NCI-H526 (cell line): ENCODE measurements around the gene RSPRY1.

Experiments
- DNase-seq, 2 experiments: peaks; one replicate each; lab custom pipeline; 2025; lab: John Stamatoyannopoulos, UW

Gene RSPRY1

DNA sequence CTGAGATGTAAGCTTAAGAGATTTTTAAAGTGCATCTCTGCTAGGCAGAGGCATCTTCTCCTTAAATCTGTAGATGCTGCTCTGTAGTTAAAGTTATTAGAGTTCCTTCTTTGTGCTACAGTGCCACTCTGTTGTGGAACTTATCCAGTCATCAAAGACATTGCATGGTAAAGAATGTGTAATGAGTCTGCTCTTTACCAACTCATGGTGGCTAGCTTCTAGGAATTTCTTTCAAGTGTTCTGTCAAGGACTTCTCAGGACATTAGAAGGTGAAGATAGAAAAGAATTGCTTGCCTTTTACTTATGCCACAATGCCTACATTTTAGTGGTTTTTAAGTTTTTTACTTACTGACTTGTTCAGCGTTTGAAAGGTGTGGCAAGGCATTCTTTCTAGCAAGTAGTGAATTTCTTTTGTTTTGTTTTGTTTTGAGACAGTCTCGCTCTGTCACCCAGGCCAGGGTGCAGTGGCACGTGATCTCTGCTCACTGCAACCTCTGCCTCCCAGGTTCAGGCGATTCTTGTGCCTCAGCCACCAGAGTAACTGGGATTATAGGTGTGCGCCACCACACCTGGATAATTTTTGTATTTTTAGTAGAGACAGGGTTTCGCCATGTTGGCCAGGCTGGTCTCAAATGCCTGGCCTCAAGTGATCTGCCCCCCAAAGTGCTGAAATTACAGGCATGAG, 38.7 kb downstream of the RSPRY1 start:
- DNase-seq: no peak

DNA sequence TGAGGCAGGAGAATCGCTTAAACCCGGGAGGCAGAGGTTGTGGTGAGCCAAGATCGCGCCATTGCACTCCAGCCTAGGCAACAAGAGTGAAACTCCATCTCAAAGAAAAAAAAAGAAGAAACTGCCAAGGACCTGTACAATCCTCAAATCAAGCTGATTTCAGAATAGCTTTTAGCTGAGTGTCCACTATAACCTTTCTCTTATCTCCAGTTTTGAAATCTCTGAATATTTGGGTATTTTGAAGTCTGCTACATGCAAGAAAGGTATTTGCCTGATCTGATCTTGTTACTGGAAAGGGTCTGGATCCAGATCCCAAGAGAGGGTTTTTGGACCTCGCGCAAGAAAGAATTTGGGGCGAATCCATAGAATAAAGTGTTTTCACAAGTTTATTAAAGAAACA, 39.8 kb downstream of the RSPRY1 start:
- no peak for DNase-seq

DNA sequence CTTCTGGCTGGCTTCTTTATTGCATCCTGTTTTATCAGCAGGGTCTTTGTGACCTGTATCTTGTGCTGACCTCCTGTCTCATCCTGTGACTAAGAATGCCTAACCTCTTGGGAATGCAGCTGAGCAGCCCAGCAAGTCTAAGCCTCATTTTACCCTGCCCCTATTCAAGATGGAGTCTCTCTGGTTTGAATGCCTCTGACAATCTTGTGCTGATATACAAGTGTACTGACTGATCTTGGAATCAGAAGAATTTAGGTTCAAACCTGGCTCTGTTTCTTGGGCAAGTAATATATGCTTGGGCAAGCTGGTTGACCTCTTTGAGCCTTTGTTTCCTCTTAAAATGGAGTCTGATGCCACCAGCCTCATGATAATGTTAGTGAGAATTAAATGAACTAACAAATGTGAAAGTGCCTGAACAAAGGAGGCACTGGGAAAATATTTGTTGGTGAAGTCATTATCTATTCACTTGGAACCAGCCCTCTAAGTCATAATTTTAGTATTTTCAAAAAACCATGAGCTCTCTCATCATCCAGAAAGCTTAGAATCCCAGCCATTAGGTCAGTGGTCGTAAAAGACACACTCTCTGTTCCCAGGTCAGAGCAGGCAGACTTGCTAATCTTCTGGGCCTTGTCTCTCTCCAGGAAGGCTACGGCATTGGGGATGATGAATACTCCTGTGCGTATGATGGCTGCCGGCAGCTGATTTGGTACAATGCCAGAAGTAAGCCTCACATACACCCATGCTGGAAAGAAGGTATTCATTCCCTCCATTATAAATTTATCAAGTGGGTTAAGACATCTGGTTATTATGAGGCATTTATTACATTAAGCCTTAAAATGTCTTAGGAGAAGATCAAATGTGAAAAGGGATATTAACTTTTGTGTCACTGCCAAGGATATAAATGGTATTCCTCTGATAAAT, 40.8 kb downstream of the RSPRY1 start:
- DNase-seq: no peak

DNA sequence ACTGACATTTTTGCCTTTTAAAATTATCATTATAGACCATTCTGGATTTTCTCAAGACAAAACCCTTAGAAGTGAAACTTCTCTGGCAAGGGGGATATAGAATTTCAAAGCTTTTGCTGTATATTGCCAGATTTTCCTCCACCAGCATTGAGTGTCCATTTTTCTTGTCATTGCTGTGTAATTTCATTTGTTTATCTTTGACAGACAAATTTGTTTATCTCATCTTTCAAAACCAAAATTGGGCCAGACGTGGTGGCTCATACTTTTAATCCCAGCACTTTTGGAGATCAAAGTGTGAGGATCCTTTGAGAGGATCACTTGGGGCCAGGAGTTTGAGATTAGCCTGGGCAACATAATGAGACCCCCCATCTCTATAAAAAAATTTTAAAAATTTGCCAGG, 43.0 kb downstream of the RSPRY1 start:
- DNase-seq: no peak

DNA sequence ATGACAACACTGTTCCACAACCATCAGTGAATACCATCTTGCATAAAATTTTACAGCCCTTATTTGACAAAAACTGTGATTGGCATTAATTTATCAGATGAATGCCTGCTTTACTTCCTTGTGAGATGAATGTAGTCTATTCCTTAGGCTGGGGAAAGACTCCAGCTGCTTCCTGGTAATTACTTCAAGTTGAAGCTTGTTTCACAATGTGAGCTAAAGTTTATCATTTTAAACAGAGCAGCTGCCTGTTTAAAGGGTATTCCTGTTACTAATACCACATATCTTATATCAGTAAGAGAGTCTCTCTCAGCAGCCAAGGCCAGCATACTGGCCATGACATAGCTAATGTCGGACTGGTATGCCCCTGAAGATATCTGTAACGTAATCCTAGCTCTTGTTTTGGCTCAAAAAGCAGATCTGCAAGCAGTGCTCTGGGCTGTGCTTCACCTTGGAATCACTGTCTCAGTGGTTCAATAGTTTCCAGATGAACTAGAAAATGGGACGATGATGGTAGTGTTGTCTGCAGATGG, 45.8 kb downstream of the RSPRY1 start:
- no peak for DNase-seq

DNA sequence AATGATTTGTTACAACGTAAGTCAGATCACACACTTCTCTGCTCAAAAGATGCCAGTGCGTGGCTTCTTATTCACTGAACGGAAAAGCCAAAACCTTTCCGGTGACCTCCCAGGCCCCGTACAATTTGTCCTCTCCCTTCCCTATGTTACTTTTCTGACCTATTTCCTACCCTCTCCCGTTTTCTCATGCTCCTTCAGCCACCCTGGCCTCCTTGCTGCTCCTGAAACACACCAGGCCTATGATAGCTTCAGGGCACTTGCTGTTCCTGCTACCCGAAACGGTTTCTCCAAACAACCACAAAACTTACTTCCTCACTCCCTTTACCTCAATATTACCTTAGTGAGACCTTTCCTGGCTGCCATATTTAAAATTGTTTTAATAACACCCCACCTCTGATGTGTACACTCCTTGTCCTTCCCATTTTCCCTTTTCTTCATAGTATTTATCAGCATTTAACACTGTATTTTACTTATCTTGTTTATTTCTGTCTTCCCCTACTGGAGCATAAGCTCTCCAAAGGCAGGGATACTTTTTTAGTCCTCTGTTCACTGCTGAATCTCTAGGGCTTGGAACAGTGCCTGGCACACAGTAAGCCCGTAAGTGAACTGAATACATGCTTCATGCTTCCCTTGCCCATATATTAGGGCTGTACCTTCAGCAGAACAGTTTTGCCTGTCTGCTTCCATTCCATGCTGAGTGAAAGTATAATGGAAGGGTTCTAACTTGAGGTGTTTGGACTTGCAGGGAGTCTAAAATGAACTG, 48.0 kb downstream of the RSPRY1 start:
- DNase-seq: no peak

DNA sequence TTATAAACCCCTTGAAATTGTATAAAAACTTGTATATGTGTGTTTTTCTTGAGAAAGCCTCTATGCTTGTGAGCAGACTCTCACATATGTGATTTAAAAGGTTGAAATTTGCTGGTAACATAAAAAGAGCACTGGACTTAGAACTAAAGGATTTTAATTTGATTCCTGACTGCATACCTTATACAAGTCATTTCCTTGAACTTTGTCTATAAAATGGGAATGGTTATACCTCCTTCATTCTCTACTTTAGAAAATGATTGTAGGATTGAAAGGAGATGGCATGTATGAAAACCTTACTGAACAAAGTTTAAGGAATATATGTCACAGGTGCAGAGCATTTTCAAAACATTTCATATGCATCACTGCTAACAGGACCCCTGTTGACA, 48.6 kb downstream of the RSPRY1 start:
- no peak for DNase-seq

DNA sequence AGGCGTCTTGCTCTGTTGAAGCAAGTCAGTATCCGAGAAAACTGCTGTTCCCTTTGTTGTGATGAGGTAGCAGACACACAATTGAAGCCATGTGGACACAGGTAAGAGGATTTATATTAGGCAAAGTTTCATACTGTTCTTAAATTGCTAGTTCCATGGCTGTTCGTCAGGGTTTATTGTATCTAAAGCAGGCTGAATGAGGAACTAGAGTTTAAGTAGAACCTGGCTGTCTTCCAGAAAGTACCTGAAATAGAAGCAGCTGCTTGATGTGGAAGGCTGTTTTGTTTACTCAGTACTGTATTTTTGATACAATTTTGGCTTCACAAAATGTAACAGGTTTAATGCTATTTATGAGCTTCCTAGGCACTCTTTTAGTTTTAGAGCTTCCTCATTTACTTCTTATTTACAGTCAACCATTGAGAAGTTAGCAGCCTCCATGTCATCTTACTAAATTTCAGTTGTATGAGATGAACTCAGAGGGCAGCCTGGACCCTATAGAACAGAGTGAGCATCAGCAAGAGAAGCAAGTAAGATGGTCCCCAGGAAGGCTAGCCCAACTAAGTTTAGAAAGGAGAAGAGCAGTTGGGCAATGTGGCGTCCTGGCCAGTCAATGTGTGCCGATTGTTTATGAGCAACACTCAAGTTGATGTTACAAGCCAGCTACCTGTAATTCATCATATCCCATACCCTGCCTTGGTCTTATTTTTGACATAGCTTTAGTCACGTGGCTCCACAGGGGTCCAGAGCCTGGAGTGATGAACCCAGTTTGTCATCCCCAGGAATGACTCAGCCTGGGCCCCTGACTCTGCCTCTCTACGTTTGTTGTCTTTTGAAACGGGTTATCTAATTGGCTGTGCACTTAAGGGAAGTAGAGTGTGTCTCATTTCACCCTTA, 49.2 kb downstream of the RSPRY1 start:
- no peak for DNase-seq

DNA sequence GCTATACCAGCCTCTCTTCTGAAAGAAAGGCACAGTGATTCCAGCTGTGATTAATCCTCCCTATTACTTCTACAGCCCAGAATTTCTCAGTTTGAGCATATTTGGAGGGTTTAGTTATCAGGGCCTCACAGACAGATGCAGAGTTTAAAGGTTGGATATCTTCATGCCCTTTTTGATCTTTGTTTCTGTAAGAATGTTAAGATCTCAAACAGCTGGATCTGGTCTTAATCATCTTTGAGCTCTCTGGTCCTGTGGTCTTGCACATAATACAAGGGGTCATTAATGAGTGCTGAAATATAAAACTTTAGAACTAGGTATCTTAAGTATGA, 49.9 kb downstream of the RSPRY1 start:
- DNase-seq: no peak

DNA sequence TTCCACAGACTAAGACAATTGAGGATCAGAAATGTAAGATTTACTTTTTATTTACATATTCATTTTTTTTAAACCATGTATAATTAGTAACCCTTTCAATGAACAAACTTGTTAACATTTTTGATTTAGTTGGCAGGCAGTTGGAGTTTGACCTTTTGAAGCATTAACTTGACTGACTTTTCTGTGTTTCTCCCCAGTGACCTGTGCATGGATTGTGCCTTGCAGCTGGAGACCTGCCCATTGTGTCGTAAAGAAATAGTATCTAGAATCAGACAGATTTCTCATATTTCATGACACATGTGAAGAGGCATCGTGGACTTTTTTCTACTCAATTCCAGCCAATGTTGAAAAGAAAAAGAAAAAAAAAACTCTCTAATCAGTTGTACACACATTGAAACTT, 52.6 kb downstream of the RSPRY1 start:
- DNase-seq: no peak

DNA sequence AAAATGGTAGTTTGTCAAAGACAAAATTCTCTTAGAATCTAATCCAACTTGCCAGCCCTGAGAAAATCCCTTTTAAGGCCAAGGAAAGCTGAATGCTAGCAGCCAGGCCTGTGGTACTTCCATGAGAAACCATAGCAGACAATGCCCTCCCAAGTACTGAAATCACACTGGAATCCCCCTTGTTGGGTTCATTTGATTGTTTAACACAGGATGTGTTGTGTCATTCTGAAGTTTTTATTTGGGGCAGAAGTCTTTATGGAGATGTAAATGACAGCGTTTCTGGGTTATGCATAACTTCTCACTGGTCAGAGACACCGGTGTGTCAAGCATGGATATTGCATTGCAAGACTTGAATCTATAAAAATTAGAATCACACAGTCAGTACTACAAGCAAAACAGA, 53.0 kb downstream of the RSPRY1 start:
- DNase-seq: no peak

DNA sequence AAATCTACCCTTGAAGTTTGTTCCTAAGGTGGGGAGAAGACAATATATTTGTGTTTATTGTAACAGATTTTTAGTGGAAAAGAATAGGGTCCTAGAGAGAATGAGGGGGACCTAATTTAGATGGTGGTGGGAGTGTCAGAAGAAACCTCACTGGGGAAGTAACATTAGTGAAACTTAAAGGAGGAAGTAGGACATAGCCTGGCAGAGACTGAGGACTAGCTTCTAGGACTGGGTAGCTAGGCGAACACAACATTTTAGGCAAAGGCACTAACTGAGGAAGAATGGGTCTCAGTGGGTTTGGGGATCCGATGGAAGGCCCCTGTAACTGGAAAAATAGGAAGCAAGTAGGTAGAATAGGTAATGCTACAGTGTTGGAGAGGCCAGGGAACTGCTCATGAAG, 54.7 kb downstream of the RSPRY1 start:
- no peak for DNase-seq

DNA sequence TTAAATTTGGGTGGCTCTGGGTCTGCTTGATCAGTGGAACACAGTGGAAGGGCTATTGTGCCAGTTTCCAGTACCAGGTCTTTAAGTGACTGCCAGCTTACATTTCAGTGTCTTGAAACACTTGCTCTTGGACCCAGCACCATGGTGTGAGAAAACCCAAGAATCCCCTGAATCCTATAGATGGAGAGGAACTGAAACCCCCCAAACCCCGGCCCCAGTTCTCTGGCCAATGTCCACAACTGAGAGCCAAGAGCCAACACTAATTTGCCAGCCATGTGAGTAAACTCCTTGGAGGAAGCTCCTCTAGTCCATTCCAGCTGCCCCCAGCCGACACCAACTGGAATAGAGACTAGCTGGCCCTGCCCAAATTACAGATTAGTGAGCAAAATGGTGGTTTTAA, 56.5 kb downstream of the RSPRY1 start:
- DNase-seq: no peak

DNA sequence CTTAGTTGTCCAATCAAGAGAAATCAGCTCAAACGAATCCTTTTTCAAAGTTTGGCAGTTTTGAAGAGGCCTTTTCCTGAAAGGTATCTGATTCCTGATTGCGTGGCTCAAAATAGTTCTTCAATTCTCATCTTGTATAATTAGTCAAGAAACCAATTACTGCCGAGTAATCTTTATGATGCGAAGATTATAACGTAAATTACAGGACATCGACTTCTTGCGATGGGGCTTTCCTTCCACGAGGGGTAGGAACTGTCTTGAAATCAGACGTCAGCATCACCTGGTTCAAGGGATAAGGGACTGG, 58.3 kb downstream of the RSPRY1 start:
- no peak for DNase-seq

DNA sequence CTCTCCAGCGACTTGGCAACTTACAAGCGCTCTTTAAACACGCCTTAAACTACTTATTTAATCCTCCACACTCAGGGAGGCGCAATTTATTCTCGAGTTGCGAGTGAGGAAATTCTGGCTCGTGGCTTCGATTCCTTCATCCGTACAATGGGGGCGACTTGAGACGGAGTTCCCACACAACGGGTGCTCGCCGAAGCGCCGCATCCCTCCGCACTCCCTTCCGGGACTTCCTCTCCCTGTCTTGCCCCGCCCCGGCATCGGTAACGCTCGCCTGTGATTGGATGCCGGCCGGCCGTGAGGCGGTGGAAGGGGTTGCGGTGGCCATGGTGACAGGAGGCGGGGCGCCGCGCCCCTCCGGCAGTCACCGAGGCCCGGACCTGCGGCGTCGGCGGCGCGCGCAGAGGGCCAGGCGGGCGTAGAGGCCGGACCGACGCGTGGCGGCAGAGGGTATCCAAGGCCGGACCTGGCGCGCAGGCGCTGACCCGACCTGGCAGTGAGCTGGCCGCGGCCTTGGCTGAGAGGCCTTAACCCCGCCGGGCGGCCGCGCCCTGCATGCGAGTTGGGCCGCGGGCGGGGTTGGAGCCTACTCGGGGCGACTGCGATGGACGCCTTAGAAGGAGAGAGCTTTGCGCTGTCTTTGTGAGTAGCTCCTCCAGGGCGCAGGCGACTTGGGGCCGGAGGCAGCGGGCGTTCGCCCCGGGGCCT, 58.8 kb downstream of the RSPRY1 start, which contains the start of gene ARL2BP:
Gene ARL2BP, plus strand, starts transcription at position 493 of the 705 bp plus-strand sequence. Its CDS starts 109 bp downstream, at position 602.
- DNase-seq: peak; percentile 83 to 95

DNA sequence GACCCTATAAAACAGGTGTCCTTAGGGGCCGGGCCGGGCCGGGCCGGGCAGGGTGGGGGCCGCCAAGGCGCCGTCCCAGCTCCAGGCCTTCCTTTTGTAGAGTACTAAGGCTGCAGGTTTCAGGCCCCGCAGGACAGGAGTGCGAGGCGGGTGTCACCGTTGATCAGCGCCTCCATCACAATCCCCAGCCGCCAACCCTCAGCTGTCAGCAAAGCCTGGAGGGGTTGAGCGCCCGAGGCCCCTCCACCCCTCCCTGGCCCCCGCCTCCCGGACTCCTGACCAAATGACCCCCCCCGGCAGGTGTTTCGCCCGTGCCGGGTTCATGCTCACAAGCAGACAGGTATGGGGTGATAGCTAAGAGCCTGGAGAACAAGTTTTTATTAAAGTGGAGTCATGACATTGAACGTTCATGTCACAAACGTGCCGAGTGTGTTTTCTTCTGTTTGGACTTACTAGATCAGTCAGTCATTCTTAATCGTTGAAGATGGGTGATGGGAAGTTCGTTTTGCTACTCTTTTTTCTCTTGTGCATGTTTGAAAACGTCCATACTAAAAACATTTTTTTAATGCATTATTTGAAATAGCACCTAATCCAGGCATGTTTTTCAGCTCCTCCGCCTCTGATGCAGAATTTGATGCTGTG, 59.5 kb downstream of the RSPRY1 start:
- peak; percentile 0 to 69 for DNase-seq

DNA sequence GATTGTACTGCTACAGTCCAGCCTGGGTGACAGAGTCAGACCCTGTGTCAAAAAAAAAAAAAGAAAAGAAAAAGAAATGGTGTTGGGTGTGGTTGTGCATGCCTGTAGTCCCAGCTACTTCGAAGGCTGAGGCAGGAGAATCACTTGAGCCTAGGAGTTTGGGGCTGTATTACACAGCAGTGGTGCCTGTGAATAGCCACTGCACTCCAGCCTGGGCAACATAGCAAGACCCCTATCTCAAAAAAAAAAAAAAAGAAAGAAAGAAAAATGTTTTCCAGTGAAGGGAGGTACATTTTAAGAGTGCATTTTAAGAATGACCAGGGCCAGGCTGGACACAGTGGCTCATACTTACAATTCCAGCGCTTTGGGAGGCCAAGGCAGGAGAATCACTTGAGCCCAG, 65.2 kb downstream of the RSPRY1 start:
- no peak for DNase-seq

DNA sequence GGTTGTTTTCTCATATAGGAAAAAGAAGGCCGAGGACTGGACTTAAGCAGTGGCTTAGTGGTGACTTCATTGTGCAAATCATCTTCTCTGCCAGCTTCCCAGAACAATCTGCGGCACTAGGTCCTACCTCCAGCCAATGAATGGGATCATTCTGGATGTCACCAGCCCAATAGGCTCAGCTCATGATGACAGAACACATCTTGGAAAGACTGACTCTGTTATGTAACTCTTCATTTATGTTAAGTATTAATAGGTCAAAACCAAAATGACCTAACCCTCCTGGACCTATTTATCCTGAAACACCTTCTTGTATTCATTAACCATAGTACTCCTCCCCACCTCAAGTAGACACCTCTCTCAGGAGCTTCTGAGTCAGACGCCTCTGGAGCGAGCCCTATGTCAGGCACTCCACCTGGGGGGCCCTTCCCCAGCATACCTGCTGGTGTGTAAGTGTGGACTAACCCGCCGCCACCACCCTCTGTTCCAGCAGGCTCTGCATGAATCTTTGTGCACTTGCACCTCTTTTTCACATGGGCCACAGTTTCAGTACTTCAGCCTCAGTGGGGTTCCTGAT, 66.1 kb downstream of the RSPRY1 start:
- DNase-seq: no peak

DNA sequence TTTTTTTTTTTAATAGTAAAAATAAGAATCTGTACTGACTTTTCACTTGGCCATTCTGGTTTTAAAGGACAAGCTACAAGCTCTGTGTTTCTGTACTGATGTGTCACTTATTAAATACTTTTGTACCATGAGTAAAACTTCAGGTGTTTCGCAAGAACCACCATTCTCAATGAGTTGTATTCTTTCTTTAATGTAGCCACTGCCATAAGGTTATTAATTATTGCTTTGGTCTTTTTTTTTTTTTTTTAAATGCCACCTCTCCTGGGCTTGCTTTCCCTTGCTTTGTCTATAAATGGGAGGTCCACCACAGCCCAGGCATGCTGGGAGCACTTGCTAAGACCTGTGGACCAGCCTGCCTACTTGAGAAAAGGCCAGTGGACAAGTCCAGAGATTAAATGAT, 67.3 kb downstream of the RSPRY1 start:
- no peak for DNase-seq
